Transverse colon (tissue), 4 donors: ENCODE data around the gene HSD11B1L.
A peak's percentile ranks its signal among the peaks of the same experiment; 100 is the strongest.

ENCODE experiments used
- EP300 ChIP-seq: sonication (generic); formaldehyde crosslinking; IDR thresholded peaks from one replicate; pipeline ENCODE4 v1.6.1; 2017; ENCODE audit warnings: antibody characterized with exemption, low read depth
- POLR2A ChIP-seq: fragments of 450-650 bp; IDR thresholded peaks from one replicate; pipeline ENCODE4 v1.6.1; 2016; ENCODE audit warnings: antibody characterized with exemption, mild to moderate bottlenecking, moderate library complexity
- POLR2AphosphoS5 ChIP-seq, 3 donors: sonication (generic); formaldehyde crosslinking; IDR thresholded peaks; one replicate each; pipeline ENCODE4 v1.6.1; 2016; ENCODE audit warnings: antibody characterized with exemption in 3 of 3
- TF ChIP-seq, protein P1 (sequence below), 5 experiments: fragments of 200-600 bp in 3 of 5; fragments of 450-650 bp in 2 of 5; sonication (generic) in 3 of 5; IDR thresholded peaks; 1 replicate in 2 of 5; 2 replicates in 3 of 5; pipeline ENCODE4 v1.5.1; 2016 to 2017; ENCODE audit warnings: antibody characterized with exemption in 5 of 5, inconsistent platforms in 3 of 5, mild to moderate bottlenecking in 2 of 5, moderate library complexity in 1 of 5

DNA sequence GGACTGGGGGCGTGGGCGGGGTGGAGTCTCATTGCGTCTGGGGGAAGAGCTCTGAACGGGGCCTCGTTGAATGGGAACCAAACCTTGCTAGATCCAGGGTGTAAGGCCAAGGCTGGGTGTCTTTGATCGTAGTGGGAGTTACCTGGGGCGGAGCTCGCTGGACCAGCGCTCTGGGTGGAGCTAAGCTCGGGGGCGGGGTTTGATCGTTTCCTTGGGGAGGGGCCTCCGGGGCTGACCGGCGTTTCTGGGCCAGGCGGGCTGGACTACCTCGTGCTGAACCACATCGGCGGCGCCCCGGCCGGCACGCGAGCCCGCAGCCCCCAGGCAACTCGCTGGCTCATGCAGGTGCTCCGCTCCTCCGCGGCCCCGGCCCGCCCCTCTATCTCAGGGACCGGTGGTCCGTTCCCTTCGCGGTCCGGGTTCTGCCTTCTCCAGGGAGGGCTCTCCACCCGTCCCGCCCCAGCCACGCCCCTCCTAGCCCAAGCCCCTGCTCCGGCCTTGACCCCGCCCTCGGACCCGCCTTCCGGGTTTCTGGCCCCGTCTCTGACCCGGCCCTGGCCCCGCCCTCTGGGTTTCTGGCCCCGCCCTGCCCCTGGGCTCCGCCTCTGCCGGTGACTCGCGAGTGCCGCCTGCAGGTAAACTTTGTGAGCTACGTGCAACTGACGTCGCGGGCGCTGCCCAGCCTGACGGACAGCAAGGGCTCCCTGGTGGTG is 6.0 kb downstream of the HSD11B1L start:
- TF ChIP-seq, protein P1, sequence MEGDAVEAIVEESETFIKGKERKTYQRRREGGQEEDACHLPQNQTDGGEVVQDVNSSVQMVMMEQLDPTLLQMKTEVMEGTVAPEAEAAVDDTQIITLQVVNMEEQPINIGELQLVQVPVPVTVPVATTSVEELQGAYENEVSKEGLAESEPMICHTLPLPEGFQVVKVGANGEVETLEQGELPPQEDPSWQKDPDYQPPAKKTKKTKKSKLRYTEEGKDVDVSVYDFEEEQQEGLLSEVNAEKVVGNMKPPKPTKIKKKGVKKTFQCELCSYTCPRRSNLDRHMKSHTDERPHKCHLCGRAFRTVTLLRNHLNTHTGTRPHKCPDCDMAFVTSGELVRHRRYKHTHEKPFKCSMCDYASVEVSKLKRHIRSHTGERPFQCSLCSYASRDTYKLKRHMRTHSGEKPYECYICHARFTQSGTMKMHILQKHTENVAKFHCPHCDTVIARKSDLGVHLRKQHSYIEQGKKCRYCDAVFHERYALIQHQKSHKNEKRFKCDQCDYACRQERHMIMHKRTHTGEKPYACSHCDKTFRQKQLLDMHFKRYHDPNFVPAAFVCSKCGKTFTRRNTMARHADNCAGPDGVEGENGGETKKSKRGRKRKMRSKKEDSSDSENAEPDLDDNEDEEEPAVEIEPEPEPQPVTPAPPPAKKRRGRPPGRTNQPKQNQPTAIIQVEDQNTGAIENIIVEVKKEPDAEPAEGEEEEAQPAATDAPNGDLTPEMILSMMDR (IDR thresholded peaks at IDR 0.05) = peak; percentile 80 to 93 (median 85)
- TF ChIP-seq EP300 (no peak), POLR2AphosphoS5 (IDR thresholded peaks at IDR 0.05) (peak in 2 of 3 donors; percentile 23 to 29), POLR2A (no peak)
